HPDE6-E6E7 (cell line): ENCODE results near the gene ZNF3.
"Not testable (repeated sequence)": the region's sequence is repeated elsewhere in the genome, so short reads cannot be mapped to it uniquely, and the experiment has no call there.

Experiments used
- DNase-seq: peaks from one replicate; pipeline ENCODE4 v3.0.0; 2011; ENCODE audit warnings: missing footprints; ENCODE audit errors: extremely low spot score

ZNF3 gene

GRCh38 chr7:100081535-100082102 is at the start of gene ZNF3:
Gene ZNF3 (minus strand): TSS chr7:100081723. CDS start chr7:100077357, 4,366 bp downstream.
- DNase-seq, result peak; percentile 95

- DNase-seq, result peak; percentile 58
Measured at GRCh38 chr7:100130608-100131453, 49.3 kb upstream of the ZNF3 start.

GRCh38 chr7:100130220-100130607 is 48.7 kb upstream of the ZNF3 start:
- not testable (repeated sequence) for DNase-seq

GRCh38 chr7:100128637-100128963 is 47.1 kb upstream of the ZNF3 start:
- DNase-seq, result no peak

GRCh38 chr7:100127866-100128636 is 46.5 kb upstream of the ZNF3 start:
- DNase-seq, result no peak

GRCh38 chr7:100126931-100127865 is 45.7 kb upstream of the ZNF3 start, which contains the start of gene MBLAC1:
Gene MBLAC1 (plus strand): TSS chr7:100126967. CDS start chr7:100127396, 429 bp downstream.
- peak; percentile 71 for DNase-seq

- DNase-seq, result no peak
Measured at GRCh38 chr7:100126239-100126930, 44.9 kb upstream of the ZNF3 start.

- DNase-seq, result no peak
Measured at GRCh38 chr7:100124301-100125230, 43.0 kb upstream of the ZNF3 start.

- no peak for DNase-seq
Measured at GRCh38 chr7:100122568-100122967, 41.0 kb upstream of the ZNF3 start.

- no peak for DNase-seq
Measured at GRCh38 chr7:100122067-100122466, 40.5 kb upstream of the ZNF3 start.

- no peak for DNase-seq
Measured at GRCh38 chr7:100120733-100121036, 39.2 kb upstream of the ZNF3 start.

GRCh38 chr7:100119970-100120732 is 38.6 kb upstream of the ZNF3 start:
- peak; percentile 54 for DNase-seq

GRCh38 chr7:100119072-100119969 is 37.8 kb upstream of the ZNF3 start, which contains the start of the genes CNPY4 and TAF6:
Gene CNPY4 (plus strand): TSS chr7:100119634. CDS start chr7:100119745, 111 bp downstream.
Gene TAF6 (minus strand): TSS chr7:100119358. CDS start chr7:100114209, 5,149 bp downstream.
- peak; percentile 99 for DNase-seq

- no peak for DNase-seq
Measured at GRCh38 chr7:100118388-100119071, 37.0 kb upstream of the ZNF3 start.

- DNase-seq, result no peak
Measured at GRCh38 chr7:100115026-100115425, 33.5 kb upstream of the ZNF3 start.

- no peak for DNase-seq
Measured at GRCh38 chr7:100111914-100112313, 30.4 kb upstream of the ZNF3 start.

- no peak for DNase-seq
Measured at GRCh38 chr7:100111156-100111555, 29.6 kb upstream of the ZNF3 start.
